Left cardiac atrium (tissue), 4 donors: ENCODE results near the gene LLCFC1. TPM values are rescaled to one million over a fixed set of nuclear protein-coding genes. Genes with fewer than 3 reads are reported as not detected.
"Not testable (repeated sequence)": the region's sequence is repeated elsewhere in the genome, so short reads cannot be mapped to it uniquely, and the experiment has no call there.

Experiments used
- ATAC-seq, 2 donors: fragments of 200-7000 bp; cut with Tn5 transposase; one replicate each; pipeline ENCODE4 v1.9.1; 2020; ENCODE audit warnings: mild to moderate bottlenecking in 2 of 2, moderate library complexity in 2 of 2
- DNase-seq: peaks from one replicate; pipeline ENCODE4 v3.0.0-alpha.2; 2020
- intact Hi-C, 2 donors: fragments of 100-400 bp; cut with DNase I; formaldehyde crosslinking; loops; one replicate each; pipeline versions ENCODE4 v1.14.1 to v1.15.1; 2022 to 2023
- total RNA-seq, 2 donors: library from RNA; stranded (reverse); fragmentation: NEBNext Ultra II Directional; extraction: Animal tissue kit (Norgen Biotek cat#: 25700); gene quantifications; one replicate each; pipeline ENCODE4 v1.2.1, GENCODE V29; 2021
- donor health status: DM: no; HTN: yes; CAD: no.
- donor health status: DM: no; HTN: yes; CAD: no; lungs with severe emphysema.
- donor health status: DM: yes; HTN: yes; CAD: no.
- donor health status: Dilated cardiomyopathy.

LLCFC1 gene
- total RNA-seq, 2 donors from 2014 or later = not detected

GRCh38 chr7:142964502-142965246 is 25.4 kb downstream of the LLCFC1 start:
- DNase-seq (no peak), ATAC-seq (peak in 1 of 2 donors; percentile 59)
- intact Hi-C loops = no loop called here

GRCh38 chr7:142968229-142968628 is 28.9 kb downstream of the LLCFC1 start:
- intact Hi-C loops = no loop called here
- DNase-seq = no peak
- no peak for ATAC-seq

- ATAC-seq (peak in 1 of 2 donors; percentile 60), DNase-seq (no peak)
- intact Hi-C loops = no loop called here
These were observed 29.9 kb downstream of the LLCFC1 start for GRCh38 chr7:142969183-142969582.

- DNase-seq (no peak), ATAC-seq (no peak)
- intact Hi-C loops = no loop called here
These were observed 35.3 kb downstream of the LLCFC1 start for GRCh38 chr7:142974626-142975025.

- DNase-seq, ATAC-seq, intact Hi-C loops: not testable (repeated sequence)
These were observed 39.1 kb downstream of the LLCFC1 start for GRCh38 chr7:142978402-142978801.

- intact Hi-C loops = no loop called here
- ATAC-seq (no peak), DNase-seq (no peak)
These were observed 44.5 kb downstream of the LLCFC1 start for GRCh38 chr7:142983825-142984224.

GRCh38 chr7:142984297-142984696 is 45.0 kb downstream of the LLCFC1 start:
- intact Hi-C loops = no loop called here

More at GRCh38 chr7:142984297-142984696, 45.0 kb downstream of the LLCFC1 start:
- DNase-seq (no peak), ATAC-seq (no peak)

Other genes starting within 250 kb of the LLCFC1 start
- not detected for gene PRSS1, start 190.0 kb upstream of the LLCFC1 start, total RNA-seq
- not detected for gene PRSS2, start 168.5 kb upstream of the LLCFC1 start, total RNA-seq
- gene EPHB6, start 84.4 kb upstream of the LLCFC1 start, total RNA-seq = 10 to 100 TPM in 1 of 2 donors, 1 to 10 TPM in 1; 9.3 to 11.1 TPM
- under 1 TPM; 0.24 to 0.27 TPM for gene TRPV6, start 53.7 kb upstream of the LLCFC1 start, total RNA-seq
- gene TRPV5, start 5.7 kb upstream of the LLCFC1 start, total RNA-seq = not detected
- under 1 TPM in 1 of 2 donors, not detected in 1; 0.15 TPM for gene KEL, start 22.9 kb downstream of the LLCFC1 start, total RNA-seq
- gene OR9A2, start 87.6 kb downstream of the LLCFC1 start, total RNA-seq = not detected
- gene OR6V1, start 112.9 kb downstream of the LLCFC1 start, total RNA-seq = not detected
- gene PIP, start 192.6 kb downstream of the LLCFC1 start, total RNA-seq = not detected
- gene TAS2R39, start 243.9 kb downstream of the LLCFC1 start, total RNA-seq = not detected